Keratinocyte (primary cell): ENCODE results near the gene PLA2G12B. TPM values are rescaled to one million over a fixed set of nuclear protein-coding genes. Genes with fewer than 3 reads are reported as not detected.

Experiments
- DNase-seq: peaks from one replicate; pipeline ENCODE4 v3.0.0-alpha.2; 2011; ENCODE audit warnings: low read depth, missing footprints, low spot score
- FAIRE-seq: peaks from 2 replicates; lab custom pipeline; 2011; peaks lifted over from hg19 to GRCh38; lab: Jason Lieb, UNC
- H2AFZ ChIP-seq: 2 replicates; pipeline ENCODE4 v1.6.0; 2012; ENCODE audit warnings: low read length, control low read depth, inconsistent platforms; ENCODE audit not compliant: control insufficient read depth
- H3K27ac ChIP-seq: 2 replicates; pipeline ENCODE4 v1.5.1; 2011; ENCODE audit warnings: low read length; ENCODE audit not compliant: control insufficient read depth, insufficient read depth
- H3K27me3 ChIP-seq: 3 replicates; pipeline ENCODE4 v1.6.0; 2011; ENCODE audit warnings: low read length; ENCODE audit not compliant: control insufficient read depth, insufficient read depth; ENCODE audit errors: extremely low read depth
- H3K36me3 ChIP-seq, 2 experiments: 2 replicates in 1 of 2; 3 replicates in 1 of 2; pipeline ENCODE4 v1.5.1; 2011; ENCODE audit warnings: low read length in 2 of 2, mild to moderate bottlenecking in 1 of 2; ENCODE audit not compliant: control insufficient read depth in 2 of 2, insufficient read depth in 2 of 2; ENCODE audit errors: extremely low read depth in 1 of 2
- H3K4me1 ChIP-seq: 3 replicates; pipeline ENCODE4 v1.5.1; 2011; ENCODE audit warnings: low read length; ENCODE audit not compliant: control insufficient read depth, insufficient read depth; ENCODE audit errors: extremely low read depth
- H3K4me2 ChIP-seq: 3 replicates; pipeline ENCODE4 v1.6.0; 2011; ENCODE audit warnings: low read depth, low read length; ENCODE audit not compliant: control insufficient read depth, insufficient read depth; ENCODE audit errors: extremely low read depth
- H3K4me3 ChIP-seq, 3 experiments: fragments of 200-600 bp in 1 of 3; sonication (generic) in 1 of 3; 2 replicates in 2 of 3; 3 replicates in 1 of 3; pipeline ENCODE4 v1.5.1; 2011 to 2016; ENCODE audit warnings: low read length in 3 of 3, mild to moderate bottlenecking in 3 of 3, control low read depth in 2 of 3, inconsistent platforms in 1 of 3, low read depth in 1 of 3, mixed read lengths in 1 of 3, mixed run types in 1 of 3, moderate library complexity in 1 of 3; ENCODE audit not compliant: control insufficient read depth in 2 of 3, insufficient read depth in 2 of 3; ENCODE audit errors: extremely low read depth in 1 of 3
- H3K79me2 ChIP-seq: 2 replicates; pipeline ENCODE4 v1.6.0; 2012; ENCODE audit warnings: low read length; ENCODE audit not compliant: control insufficient read depth, insufficient read depth
- H3K9ac ChIP-seq: 3 replicates; pipeline ENCODE4 v1.6.0; 2011; ENCODE audit warnings: low read length; ENCODE audit not compliant: control insufficient read depth, insufficient read depth; ENCODE audit errors: extremely low read depth
- H3K9me1 ChIP-seq: 3 replicates; pipeline ENCODE4 v1.6.0; 2011; ENCODE audit warnings: low read length; ENCODE audit not compliant: control insufficient read depth, insufficient read depth; ENCODE audit errors: extremely low read depth
- H3K9me3 ChIP-seq: 2 replicates; pipeline ENCODE4 v1.5.1; 2012; ENCODE audit warnings: low read depth, low read length; ENCODE audit not compliant: control insufficient read depth
- H4K20me1 ChIP-seq: 3 replicates; pipeline ENCODE4 v1.6.0; 2011; ENCODE audit warnings: low read length; ENCODE audit not compliant: control insufficient read depth, insufficient read depth; ENCODE audit errors: extremely low read depth
- EZH2 ChIP-seq: IDR thresholded peaks from one replicate; pipeline ENCODE4 v1.6.1; 2012; ENCODE audit warnings: inconsistent platforms, mild to moderate bottlenecking, low read length, moderate library complexity
- dilution Hi-C: fragments of 300-500 bp; cut with MboI; formaldehyde crosslinking; loops from one replicate; pipeline ENCODE4 v1.7.0; 2020; ENCODE audit warnings: low sequenced_read_pairs; ENCODE audit not compliant: extremely low pct_ligation_motif_present
- polyA plus RNA-seq, 5 experiments: library from polyadenylated mRNA; depleted of rRNA in 3 of 5; stranded (reverse) in 3 of 5; stranded (forward) in 1 of 5; unstranded in 1 of 5; fragments of >200 nt; gene quantifications; 1 replicate in 1 of 5; 2 replicates in 3 of 5; 3 replicates in 1 of 5; pipeline versions ENCODE4 v1.2.1 to v1.2.3, GENCODE V29; 2011 to 2012; ENCODE audit warnings: missing spikeins in 2 of 5, low read depth in 1 of 5, low replicate concordance in 1 of 5
- TF ChIP-seq, protein P1 (sequence below), 3 experiments: IDR thresholded peaks in 1 of 3; conservative IDR thresholded peaks in 1 of 3; optimal IDR thresholded peaks in 1 of 3; 2 replicates in 2 of 3; 3 replicates in 1 of 3; pipeline versions ENCODE3 to v1.5.1; 2011; ENCODE audit warnings: low read length in 3 of 3, mild to moderate bottlenecking in 3 of 3, moderate library complexity in 2 of 3, control low read depth in 1 of 3, inconsistent platforms in 1 of 3; ENCODE audit not compliant: insufficient read depth in 2 of 3; ENCODE audit errors: extremely low read depth in 1 of 3

PLA2G12B gene
- polyA plus RNA-seq, 1 donor (not counting 4 experiments of a cell fraction or from before 2014, with no cell fraction given) = not detected

DNA sequence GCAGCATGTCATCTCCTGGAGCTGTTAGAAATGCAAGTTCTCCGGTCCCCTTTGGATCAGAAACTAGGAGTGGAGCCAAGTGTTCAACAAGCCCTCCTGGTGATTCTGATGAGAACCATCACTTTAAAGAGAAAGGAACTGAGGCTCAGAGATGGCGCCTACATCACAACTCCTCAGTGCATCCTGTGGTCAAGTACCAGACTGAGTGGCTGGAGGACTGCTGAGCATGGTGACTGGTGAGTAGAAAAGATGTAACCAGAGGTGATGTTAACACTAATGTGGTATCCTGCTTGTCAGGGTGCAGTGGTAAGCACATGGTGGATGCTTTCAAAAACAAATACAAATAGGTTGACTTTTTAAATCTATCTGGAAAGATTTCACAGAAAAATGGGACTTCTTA is 64.5 kb downstream of the PLA2G12B start:
- TF ChIP-seq, protein P1, sequence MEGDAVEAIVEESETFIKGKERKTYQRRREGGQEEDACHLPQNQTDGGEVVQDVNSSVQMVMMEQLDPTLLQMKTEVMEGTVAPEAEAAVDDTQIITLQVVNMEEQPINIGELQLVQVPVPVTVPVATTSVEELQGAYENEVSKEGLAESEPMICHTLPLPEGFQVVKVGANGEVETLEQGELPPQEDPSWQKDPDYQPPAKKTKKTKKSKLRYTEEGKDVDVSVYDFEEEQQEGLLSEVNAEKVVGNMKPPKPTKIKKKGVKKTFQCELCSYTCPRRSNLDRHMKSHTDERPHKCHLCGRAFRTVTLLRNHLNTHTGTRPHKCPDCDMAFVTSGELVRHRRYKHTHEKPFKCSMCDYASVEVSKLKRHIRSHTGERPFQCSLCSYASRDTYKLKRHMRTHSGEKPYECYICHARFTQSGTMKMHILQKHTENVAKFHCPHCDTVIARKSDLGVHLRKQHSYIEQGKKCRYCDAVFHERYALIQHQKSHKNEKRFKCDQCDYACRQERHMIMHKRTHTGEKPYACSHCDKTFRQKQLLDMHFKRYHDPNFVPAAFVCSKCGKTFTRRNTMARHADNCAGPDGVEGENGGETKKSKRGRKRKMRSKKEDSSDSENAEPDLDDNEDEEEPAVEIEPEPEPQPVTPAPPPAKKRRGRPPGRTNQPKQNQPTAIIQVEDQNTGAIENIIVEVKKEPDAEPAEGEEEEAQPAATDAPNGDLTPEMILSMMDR (optimal IDR thresholded peaks at IDR 0.05 in 1 of 3, IDR thresholded peaks at IDR 0.05 in 1 of 3, conservative IDR thresholded peaks at IDR 0.05 in 1 of 3; ENCODE audit: extremely low read depth in 1 of 3, insufficient read depth in 2 of 3, low read length in 3 of 3) = no peak
- no peak for TF ChIP-seq EZH2
- Histone ChIP-seq H3K4me3 (no peak overlapping the region), H3K27me3 (no peaks in the 10 kb centered on the region), H3K36me3 (peaks cover 2 to 7% of the 10 kb centered on the region in 2 experiments), H3K27ac (peak overlapping the region; percentile 51), H3K9me1 (no peaks in the 10 kb centered on the region), H3K4me1 (peaks cover 28% of the 10 kb centered on the region), H2AFZ (no peak overlapping the region), H4K20me1 (no peaks in the 10 kb centered on the region), H3K4me2 (peak overlapping the region; percentile 38), H3K9ac (no peak overlapping the region), H3K9me3 (no peaks in the 10 kb centered on the region), H3K79me2 (no peaks in the 10 kb centered on the region)
- FAIRE-seq (no peak), DNase-seq (no peak)
- dilution Hi-C loops = no loop called here

DNA sequence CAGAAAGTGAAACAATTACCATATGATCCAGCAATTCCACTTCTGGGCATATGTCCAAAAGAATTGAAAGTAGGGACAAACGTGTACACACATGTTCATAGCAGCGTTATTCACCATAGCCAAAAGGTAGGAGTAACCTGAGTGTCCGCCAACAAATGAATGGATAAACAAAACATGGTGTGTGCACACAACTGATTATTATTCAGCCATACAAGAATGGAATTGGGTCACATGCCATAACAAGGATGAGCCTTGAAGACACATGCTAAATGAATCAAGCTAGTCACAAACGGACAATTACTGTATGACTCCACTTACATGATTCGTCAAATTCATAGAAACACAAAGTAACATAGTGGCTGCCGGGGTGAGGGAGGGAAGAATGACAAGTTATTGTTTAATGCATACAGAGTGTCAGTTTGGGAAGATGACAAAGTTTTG is 65.2 kb downstream of the PLA2G12B start:
- TF ChIP-seq, protein P1 (optimal IDR thresholded peaks at IDR 0.05 in 1 of 3, IDR thresholded peaks at IDR 0.05 in 1 of 3, conservative IDR thresholded peaks at IDR 0.05 in 1 of 3; ENCODE audit: extremely low read depth in 1 of 3, insufficient read depth in 2 of 3, low read length in 3 of 3) = no peak
- TF ChIP-seq EZH2 = no peak
- Histone ChIP-seq H2AFZ (no peak overlapping the region), H3K9me1 (no peaks in the 10 kb centered on the region), H3K27ac (peak overlapping the region; percentile 51), H3K9me3 (no peaks in the 10 kb centered on the region), H3K4me1 (peaks cover 31% of the 10 kb centered on the region), H3K4me3 (no peak overlapping the region), H3K27me3 (no peaks in the 10 kb centered on the region), H4K20me1 (no peaks in the 10 kb centered on the region), H3K4me2 (peak overlapping the region; percentile 55), H3K79me2 (no peaks in the 10 kb centered on the region), H3K36me3 (peaks cover 4 to 9% of the 10 kb centered on the region in 2 experiments), H3K9ac (no peak overlapping the region)
- FAIRE-seq (peak; percentile 100), DNase-seq (peak; percentile 98)
- dilution Hi-C loops = no loop called here
